HG02678 (cell line): ENCODE results near the gene PHF12.

Source experiments
- ATAC-seq: cut with Tn5 transposase; IDR thresholded peaks from one replicate; pipeline ENCODE4 v1.9.1; 2021; ENCODE audit warnings: mild to moderate bottlenecking, moderate library complexity; ENCODE audit not compliant: unreplicated experiment

PHF12 gene

DNA sequence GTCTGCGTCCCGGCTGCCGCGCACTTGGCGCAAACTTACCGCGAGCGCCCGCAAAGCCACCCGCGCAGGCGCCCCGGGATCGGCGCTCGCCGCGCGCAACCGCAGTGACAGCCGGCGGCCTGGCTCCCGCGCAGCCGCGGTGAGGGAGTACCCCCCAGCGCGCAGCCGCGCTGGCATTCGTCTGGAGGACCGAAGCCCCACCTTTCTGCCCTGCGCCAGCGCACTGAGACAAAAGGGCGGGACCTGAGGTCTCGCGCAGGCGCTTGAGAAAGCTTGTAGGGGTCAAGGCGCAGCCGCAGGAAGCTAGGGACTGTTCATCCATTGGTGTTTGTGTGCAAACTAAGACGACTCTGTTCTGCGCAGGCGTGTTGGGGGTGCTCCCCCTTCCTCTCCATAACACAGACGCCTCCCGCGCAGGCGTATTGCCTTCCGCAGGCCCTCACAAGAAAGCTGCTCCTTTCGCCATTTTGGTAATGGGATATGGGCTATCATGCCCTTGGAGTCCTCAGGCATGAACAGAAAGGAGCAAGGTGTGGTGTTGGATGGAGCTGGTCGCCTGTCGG lies at the start of gene PHF12:
Gene PHF12, minus strand, starts transcription at position 91 of the 563 bp plus-strand sequence. CDS start 558 bp downstream, outside the sequence.
- peak; percentile 66 for ATAC-seq

DNA sequence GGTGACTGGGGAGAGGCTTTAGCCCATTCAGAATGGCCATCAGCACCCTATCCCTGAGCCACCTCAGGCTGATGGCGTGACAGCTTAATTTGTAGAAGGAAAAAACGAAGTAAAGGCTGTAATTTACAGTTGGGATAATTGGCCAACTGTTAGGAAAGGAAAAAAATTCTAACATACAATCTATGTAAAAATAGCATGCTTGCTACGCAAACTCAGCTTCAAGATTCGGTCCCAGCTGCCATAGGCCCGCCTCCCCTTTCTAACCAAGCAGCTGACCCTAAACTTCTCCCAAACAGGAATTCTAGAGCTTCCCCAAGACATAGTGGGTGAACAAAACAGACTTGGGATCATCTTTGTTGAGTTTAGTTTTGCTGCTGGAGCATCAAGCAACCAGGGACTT lies 49.7 kb upstream of the PHF12 start:
- ATAC-seq: no peak

DNA sequence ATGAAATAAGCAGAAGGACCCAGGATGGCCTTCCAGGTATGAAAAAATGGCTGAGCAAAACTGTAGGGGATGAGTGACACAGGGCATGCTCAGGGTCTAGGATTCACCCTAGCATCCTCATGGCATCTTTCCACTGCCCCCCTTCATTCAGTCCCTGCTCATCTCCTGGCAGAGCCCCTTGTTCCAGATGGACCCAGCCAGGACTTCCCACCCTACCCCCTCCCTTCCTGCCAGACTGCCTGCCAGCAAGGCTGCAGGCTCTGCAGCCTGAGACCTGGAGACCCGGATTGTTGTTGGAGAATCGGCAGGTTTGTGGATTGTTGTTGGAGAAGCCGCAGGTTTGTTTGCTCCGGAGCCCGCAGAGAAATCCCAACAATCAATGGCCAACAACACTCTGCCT lies 47.9 kb upstream of the PHF12 start:
- ATAC-seq: no peak

DNA sequence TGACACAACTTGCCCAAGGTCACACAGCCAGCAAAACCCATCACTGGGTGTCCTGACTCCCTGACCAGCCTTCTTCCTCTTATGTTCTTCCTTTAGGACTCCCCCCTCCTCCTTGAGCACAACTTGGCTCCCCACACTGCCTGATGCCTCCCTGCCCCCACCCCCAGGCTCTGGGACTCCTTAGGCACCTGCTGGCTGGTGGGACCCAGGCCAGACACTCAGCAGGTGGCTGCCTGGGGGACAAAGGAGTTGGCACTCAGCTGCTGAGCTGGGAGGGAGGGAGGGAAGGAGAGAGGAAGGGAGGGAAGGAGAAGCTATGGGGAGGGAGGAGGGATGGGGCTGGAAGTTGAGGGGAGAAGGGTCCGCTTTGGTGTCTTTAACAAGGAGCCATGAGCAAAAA lies 46.5 kb upstream of the PHF12 start:
- no peak for ATAC-seq

DNA sequence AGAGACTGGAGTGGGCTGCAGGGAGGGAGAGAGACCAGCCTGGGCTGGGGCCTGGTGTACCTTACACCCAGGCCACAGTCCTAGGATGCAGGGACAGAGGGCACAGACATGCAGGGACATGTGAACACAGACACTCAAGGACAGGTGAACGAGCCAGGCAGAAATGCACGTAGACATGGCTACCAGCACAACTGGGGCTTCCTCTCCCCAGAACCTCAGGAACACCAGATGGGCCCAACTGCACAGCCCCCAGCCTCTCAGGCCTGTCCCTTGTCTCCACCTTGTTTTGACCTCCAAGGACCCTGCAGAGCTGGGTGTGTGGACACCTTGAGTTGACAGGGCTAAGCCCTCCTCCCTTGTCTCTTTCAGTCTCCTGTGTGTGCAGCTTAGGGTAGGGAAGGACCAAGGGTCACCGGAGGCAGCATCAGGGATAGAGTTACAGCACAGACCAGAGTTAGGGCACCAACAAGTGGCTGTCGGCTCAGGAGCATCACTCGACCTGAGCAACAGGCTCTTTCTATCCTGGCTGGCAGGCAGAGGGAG lies 45.3 kb upstream of the PHF12 start:
- no peak for ATAC-seq

DNA sequence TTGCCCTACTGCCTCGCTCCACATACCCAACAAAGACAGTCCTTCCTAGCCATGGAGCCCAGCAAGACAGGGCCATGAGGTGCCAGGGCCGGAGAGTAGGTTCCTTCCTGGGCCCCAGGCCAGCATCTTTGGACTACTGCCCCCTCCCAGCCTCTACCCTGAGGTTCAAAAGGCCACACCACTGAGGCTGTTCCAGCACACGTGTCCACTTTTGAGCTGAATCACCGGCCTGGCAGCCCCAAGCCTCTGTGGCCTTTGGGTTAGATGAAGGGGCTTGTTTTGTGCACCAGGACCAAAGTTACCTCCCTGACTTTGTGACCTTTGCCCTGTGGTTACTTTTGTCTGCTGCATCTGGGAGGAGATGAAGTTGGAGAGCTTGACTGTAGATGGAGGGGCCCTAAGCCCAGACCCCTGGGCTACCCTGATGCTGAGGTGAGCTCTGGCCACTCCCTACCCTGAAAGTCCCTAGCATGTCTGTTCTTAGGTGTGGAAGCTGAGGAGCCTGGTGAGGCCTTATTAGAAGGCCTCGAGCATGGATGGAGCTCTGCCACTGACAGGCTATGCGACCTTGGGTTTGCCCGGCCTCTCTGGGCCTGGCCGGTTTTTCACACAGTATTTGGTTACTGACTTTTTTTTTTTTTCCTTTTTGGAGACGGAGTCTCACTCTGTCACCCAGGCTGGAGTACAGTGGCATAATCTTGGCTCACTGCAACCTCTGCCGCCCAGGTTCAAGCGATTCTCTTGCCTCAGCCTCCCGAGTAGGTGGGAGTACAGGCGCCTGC lies 42.5 kb upstream of the PHF12 start:
- ATAC-seq: no peak

DNA sequence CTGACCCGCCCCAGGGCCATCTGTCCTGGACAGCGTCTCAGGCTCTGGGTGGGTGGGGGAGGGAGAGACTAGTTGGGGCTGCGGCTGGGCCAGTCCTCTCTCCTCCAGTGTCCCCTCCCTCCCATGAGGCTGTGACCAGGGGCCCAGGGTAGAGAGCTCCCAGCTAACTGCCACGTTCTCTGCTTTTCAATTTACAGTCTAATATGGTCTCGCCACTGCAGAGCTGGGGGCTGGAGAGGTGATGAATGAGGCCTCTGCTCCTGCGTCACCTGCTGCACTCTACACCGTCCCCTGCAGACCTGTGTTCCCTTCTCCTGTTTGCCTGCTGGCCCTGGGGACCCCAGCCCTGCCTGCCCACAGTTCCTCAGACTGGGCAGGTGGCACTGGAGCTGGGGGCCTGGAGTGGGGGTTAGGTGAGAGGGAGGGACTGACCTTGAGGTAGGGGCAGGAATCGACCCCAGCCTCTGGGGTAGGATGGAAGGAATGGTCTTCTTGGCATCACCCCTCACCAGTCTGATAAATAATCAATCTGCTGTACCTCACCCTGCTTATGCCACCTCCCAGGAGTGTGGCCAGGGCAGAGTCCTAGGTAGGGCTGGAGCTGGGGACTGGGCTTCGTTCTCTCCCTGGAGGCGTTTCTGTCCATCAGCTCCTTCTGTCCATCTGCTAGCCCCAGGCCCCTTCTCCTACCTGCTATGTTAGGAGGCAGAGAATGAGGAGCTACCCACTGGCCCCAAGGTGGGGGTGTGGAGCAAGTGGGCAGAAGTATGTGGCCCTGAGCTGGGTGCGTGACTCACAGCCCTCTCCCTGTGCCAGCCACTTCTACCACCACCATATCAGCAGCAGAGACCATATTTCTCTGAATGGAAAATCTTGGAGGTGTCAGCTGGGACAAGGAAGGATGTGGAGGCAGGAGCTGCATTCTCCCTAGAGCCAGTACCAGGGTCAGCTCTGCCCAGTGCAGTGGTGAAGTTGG lies 41.6 kb upstream of the PHF12 start:
- no peak for ATAC-seq

DNA sequence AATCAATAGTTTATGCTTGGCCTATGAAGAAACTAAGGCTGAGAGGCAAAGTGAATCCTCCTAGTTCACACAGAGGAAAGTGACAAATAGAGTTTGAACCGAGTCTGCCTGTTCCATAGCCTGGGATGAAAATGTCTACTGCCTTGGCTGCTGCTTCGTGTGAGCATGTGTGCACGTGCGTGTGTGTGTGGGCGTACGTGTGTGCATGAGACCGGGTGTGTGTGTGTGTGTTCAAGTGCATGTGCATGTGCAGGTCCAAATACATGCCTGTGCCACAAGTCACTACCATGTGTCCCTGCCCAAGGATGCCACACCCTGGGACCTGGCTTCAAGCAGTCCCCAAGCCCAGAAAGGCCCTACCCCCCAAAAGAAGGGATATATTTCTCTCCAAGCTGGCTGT lies 40.9 kb upstream of the PHF12 start:
- no peak for ATAC-seq

DNA sequence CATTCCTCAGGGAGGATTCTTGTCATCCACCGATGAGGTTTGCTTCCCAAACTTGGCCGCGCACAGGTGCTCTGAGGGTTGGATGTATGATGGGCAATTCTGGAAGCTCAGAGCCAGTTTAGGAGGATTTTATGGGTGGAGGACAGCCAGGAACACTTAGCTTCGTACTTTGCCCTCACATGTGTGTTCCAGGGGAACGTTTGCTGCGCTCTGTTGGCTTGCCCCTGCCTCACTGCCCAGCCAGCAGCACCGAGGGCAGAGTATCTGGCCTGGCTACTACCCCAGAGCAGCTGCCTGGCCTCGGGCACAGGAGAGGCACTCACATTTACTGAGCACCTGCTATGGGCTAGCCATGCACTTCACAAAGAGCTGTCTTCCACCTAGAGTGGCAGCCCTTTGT lies 40.5 kb upstream of the PHF12 start:
- no peak for ATAC-seq

DNA sequence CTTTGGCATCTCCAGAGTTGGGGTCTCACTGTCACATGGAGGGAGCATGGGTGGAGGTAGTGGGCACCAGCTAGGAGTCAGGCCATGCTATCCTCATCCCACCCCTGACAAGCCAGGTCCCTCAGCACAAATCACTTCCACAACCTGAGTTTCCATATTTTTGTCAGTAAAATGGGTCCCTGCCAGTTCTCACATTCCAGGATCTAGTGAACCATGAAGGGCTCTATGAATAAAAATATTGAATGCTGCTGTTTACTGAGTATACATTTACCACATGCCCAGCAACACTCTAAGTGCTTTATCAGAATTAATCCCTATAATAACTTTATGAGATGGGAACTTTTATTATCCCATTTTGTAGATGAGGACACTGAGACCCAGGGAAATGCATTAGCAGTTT lies 37.7 kb upstream of the PHF12 start:
- ATAC-seq: no peak

DNA sequence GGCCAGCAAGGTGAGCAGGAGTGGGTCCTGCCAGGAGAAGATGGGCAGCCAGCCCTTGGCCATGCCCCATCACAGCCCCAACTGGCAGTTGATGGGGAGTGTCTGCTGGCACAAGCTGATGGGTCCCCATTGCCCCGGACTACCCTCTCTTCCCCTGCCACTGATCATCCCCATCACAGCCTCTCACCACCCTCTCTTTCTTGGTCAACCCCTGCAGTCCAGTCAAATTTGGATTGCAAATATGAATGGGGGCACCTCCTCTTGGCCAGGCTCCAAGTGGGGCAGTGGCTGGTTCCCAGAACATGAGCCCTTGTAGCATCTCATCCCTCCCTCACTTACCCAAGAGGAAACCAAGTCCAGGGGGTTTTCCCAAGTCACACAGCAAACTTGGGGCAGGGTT lies 37.2 kb upstream of the PHF12 start:
- ATAC-seq: no peak

DNA sequence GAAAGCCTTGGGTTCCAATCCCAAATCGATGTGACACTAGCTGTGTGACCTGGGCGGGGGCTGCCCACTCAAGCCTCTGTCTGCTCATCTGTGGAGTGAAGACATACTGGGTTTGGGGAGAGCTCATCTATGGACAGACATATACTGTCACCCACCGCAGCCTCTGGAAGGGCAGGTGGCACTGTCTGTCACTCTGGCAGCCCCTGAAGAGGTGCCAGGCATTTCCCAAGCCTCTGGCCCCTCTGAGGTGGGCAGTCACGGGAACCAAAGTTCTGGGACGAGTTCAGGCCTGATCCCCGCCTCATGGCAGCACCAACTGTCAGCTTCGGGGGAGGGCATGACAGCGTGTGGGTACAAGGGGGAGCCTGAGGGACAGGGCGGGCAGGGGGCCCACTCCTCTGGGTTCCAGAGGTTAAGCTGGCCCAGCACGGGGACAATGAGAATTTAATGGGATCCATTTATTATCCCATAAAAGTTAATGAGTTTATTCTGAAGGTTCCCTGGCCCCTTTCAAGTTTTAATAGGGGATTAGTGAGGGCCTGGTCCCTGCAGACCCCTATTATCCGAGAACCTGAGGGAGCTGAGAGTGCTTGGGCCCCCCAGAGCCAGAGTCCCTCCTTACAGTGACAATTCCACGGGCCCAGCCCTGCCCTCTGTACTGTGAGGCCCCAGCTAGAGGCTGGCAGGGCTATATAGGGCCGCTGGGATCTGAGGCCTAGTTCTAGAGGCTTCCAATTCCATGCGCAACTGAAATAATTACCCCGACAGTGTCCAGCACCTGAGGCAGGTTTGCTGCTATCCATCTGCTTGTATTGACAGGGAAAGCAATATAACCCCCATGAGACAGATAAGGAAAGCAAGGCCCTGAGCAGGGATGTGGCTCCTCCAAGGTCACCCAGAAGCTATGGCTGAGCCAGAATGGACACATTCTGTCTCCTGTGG lies 35.7 kb upstream of the PHF12 start:
- no peak for ATAC-seq

DNA sequence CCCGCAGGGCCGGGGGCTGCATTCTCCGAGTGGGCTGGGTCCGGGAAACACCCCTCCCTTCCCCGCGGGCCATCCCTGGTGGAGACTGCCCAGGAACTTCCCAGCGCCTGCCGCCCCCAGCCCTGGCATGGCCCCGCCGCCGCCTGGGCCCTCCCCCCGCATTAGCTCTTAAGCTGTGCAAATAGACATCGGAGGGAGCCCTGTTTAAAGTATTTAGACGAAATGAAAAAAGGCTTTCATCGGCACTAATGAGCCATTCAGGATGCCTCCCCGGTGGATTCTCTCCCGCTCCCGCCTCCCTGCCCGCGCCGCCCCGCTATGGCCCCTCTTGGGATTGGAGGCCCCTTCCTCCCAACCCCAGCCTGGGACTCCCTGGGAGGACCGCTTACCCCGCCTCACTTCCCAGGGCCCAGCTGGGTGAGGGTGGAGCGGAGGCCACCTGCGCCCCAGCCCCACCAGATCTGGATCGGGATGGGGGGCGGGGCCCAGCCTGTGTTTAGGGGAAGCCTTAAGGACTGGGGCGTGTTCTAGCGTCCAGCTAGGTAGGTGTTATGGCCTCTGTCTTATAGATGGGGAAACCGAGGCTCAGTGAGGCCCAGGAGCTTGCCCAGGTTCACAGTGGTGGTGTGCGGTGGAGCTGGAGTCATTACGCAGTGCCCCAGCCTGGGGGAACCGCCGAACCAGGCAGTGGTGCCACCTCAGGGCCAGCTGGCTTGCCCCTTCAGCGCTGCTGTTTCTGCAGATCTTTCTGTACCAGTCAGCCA lies 34.8 kb upstream of the PHF12 start:
- ATAC-seq: no peak

DNA sequence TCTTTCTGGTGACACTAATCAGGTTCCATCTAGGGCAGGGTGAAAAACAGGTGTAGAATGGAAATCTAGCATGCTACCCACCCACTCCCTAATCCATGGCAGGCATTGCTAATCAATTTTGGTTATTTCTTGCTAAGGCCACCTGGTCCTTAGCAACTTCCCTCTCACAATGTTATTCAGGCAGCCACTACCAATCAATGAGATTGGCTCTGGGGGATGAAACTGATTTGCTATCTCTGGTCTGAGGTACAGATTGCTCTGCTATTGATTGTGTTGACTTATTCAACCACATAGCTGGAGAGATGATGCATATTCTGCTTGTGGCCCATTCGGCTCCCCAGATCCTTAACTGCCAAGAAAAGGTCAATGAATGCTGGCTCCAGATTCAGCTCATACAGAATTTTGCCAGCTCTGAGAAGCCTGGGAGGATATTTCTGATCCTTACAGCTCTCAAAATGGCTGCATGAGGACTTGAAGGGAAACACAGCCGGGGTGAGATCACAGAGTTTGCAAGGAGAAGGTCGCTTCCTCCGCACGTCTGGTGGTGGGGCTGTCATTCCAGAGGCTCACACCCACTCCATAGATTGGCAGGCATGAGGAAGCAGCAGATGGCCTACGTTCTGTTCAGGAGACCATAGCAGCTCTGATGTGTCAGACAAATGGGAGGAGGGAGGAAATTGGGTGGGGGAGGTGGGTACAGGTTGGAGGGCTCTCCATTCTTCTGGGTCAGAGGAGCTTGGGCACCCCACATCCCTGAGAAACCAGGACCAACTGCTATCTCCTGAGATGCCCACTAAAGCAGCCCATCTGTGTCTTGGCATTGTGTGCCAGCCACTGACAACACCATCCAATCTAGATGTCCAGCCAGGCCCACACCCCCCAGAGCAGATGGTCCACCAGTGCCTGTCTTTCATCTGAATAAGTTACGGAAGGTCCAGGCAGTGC lies 32.2 kb upstream of the PHF12 start:
- ATAC-seq: no peak

DNA sequence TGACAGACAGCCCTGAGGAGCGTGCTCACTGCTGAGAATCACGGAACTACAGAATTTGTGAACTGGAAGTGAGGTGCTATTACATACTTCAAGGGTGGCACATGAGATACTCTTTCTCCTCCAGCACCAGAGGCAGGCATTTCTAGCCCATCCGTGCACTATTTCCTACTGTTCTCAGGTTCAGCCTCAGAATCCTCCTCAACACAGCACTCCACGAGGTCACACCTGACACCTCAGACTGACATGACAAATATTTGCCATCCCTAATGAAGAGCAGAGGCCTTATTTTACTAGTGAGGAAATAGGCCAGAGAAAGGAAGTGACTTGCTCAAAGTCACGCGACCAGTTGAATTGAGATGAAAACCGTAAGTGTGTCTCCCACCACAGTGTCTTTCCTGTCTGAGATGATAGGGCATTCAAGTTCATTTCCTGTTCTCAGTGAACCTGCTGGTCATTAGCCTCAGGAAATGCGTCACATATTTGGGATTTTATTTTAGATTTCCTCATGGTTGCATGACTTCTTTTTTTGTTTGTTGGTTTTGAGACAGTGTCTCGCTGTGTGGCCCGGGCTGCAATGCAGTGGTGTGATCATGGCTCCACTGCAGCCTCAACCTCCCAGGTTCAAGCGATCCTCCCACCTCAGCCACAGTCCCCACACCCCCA lies 30.9 kb upstream of the PHF12 start:
- ATAC-seq: no peak

DNA sequence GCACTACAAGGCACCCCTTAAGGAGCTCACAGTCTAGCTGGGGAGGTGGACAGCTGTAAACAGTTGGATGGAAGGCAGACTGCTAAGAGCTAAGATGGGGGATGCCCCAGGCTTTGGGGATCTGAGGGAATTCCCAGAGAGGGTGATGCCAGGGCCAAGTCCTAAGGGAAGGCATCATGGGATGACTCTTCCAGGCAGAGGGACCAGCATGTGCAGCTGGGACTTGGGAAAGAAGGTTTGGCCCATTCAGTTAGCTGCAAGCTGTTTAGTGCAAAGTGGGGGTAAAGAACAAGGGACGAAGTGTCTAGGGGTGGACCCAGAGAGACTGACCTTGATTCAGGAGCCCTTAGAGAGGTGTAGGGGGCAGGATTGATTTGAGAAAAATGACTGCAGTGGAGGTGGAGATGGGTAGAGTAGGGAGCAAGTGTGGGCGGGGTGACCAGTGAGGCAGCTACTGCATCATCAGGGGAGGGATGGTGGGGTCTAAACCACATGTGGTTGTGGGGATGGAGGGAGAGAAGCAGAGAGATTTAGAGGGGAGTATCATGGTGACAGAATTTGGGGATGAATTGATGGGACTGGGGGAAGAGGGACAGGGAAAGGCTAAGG lies 27.1 kb upstream of the PHF12 start:
- ATAC-seq: no peak

DNA sequence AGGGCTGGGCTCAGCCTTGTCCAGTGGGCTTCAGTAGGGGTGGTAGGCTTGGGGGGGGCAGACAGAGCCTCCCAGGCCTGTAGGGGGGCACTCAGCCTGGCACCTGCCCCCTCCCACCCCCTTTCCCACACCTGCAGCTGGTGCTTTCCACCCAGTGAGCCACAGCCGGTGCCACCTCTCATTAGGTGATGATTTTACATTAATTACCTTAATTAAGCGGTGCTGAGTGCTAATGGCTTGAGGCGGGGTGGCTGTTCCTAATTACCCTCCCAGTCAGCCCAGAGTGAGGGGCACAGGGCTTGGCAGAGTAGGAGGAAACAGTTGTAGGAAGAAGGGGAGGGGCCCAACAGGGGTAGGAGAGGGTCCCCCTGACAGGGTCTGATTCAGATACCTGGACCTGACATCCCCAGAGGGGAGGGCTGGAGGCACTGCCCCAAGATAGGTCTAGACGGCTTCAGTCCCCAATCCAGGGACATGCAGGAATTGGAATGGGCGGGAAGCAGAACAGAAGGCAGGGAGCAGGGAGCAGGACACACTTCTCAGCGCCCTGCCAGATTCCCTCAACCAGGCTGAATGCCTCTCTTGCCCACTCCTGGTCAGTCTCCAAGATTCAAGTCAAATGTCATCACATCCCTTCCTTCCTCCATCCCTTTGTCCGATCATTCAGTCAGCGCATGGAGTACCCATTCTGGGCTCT lies 26.5 kb upstream of the PHF12 start:
- ATAC-seq: no peak
